Endothelial cell of umbilical vein (primary cell): ENCODE results near the gene DOCK7. TPM values are rescaled to one million over a fixed set of nuclear protein-coding genes. Genes with fewer than 3 reads are reported as not detected.

Source experiments
- Bru-seq: library from RNA; stranded (reverse); fragments of 400-500 nt; gene quantifications from one replicate; lab custom pipeline; 2021; lab: Mats Ljungman, UMichigan
- BruChase-seq, 2 experiments: library from RNA; stranded (reverse); fragments of 400-500 nt; gene quantifications; one replicate each; lab custom pipeline; 2021; lab: Mats Ljungman, UMichigan
- BruUV-seq: library from RNA; stranded (reverse); fragments of 400-500 nt; replicated peaks from 2 replicates; lab custom pipeline; 2021; lab: Mats Ljungman, UMichigan
- CTCF ChIA-PET: fragments of 300-600, 350-600 bp; sonication (Branson Sonifier 250); formaldehyde crosslinking; loops from one replicate; lab custom pipeline; 2021; ENCODE audit warnings: antibody characterized with exemption, inconsistent platforms; lab: Charles Lee
- POLR2A ChIA-PET: fragments of 300-600, 350-600 bp; sonication (Branson Sonifier 250); formaldehyde crosslinking; loops from one replicate; lab custom pipeline; 2021; ENCODE audit warnings: antibody characterized with exemption, inconsistent platforms; lab: Charles Lee
- DNase-seq: peaks from one replicate; pipeline ENCODE4 v3.0.0-alpha.2; 2011; ENCODE audit warnings: low read depth, low spot score
- FAIRE-seq: peaks from 2 replicates; lab custom pipeline; 2011; peaks lifted over from hg19 to GRCh38; lab: Jason Lieb, UNC
- H2AFZ ChIP-seq: 2 replicates; pipeline ENCODE4 v1.6.0; 2012; ENCODE audit warnings: low read depth, low read length, control low read depth, inconsistent platforms
- H3K27ac ChIP-seq: 2 replicates; pipeline ENCODE4 v1.5.1; 2011; ENCODE audit warnings: low read depth, mild to moderate bottlenecking, control low read depth, low read length, moderate library complexity; ENCODE audit not compliant: insufficient read depth
- H3K27me3 ChIP-seq, 2 experiments: 2 replicates each; pipeline versions ENCODE4 v1.6.0 to v1.6.1; 2011; ENCODE audit warnings: low read length in 2 of 2, mixed read lengths in 1 of 2; ENCODE audit not compliant: control insufficient read depth in 2 of 2, insufficient read depth in 2 of 2
- H3K36me3 ChIP-seq, 2 experiments: 2 replicates in 1 of 2; 3 replicates in 1 of 2; pipeline ENCODE4 v1.5.1; 2011; ENCODE audit warnings: low read length in 2 of 2, mild to moderate bottlenecking in 1 of 2, moderate library complexity in 1 of 2; ENCODE audit not compliant: control insufficient read depth in 2 of 2, insufficient read depth in 2 of 2; ENCODE audit errors: extremely low read depth in 1 of 2
- H3K4me1 ChIP-seq: 3 replicates; pipeline ENCODE4 v1.5.1; 2011; ENCODE audit warnings: mild to moderate bottlenecking, low read length; ENCODE audit not compliant: control insufficient read depth, insufficient read depth; ENCODE audit errors: extremely low read depth
- H3K4me2 ChIP-seq: 2 replicates; pipeline ENCODE4 v1.6.1; 2011; ENCODE audit warnings: low read length, control low read depth, mixed read lengths; ENCODE audit not compliant: insufficient read depth
- H3K4me3 ChIP-seq, 3 experiments: fragments of 200-600 bp in 1 of 3; sonication (generic), shearing (Covaris generic) in 1 of 3; replicated peaks in 1 of 3; 2 replicates each; pipeline ENCODE4 v1.5.1; 2011 to 2016; ENCODE audit warnings: control low read depth in 3 of 3, low read length in 3 of 3, mild to moderate bottlenecking in 2 of 3, inconsistent platforms in 1 of 3, low read depth in 1 of 3, moderate library complexity in 1 of 3; ENCODE audit not compliant: insufficient read depth in 1 of 3
- H3K79me2 ChIP-seq: 2 replicates; pipeline ENCODE4 v1.6.0; 2012; ENCODE audit warnings: low read length, inconsistent platforms; ENCODE audit not compliant: control insufficient read depth, insufficient read depth
- H3K9ac ChIP-seq: replicated peaks from 2 replicates; pipeline ENCODE3; 2011; ENCODE audit warnings: low read length, control low read depth; ENCODE audit not compliant: insufficient read depth; ENCODE audit errors: extremely low read depth
- H3K9me1 ChIP-seq: replicated peaks from 3 replicates; pipeline ENCODE4 v1.6.0; 2011; ENCODE audit warnings: mild to moderate bottlenecking, low read length; ENCODE audit not compliant: control insufficient read depth, insufficient read depth; ENCODE audit errors: extremely low read depth
- H3K9me3 ChIP-seq: replicated peaks from 2 replicates; pipeline ENCODE4 v1.5.1; 2012; ENCODE audit warnings: low read length, inconsistent platforms; ENCODE audit not compliant: control insufficient read depth, insufficient read depth
- H4K20me1 ChIP-seq: replicated peaks from 2 replicates; pipeline ENCODE3; 2011; ENCODE audit warnings: mild to moderate bottlenecking, low read length; ENCODE audit not compliant: control insufficient read depth, insufficient read depth; ENCODE audit errors: extremely low read depth
- MAX ChIP-seq: IDR thresholded peaks from 2 replicates; pipeline ENCODE4 v1.6.1; 2011; ENCODE audit not compliant: insufficient read depth, insufficient read length
- POLR2AphosphoS5 ChIP-seq: IDR thresholded peaks from 2 replicates; pipeline ENCODE4 v1.6.1; 2012; ENCODE audit warnings: low read depth, mild to moderate bottlenecking, control low read depth, low read length, moderate library complexity; ENCODE audit not compliant: insufficient read depth
- dilution Hi-C: fragments of 300-500 bp; cut with MboI; formaldehyde crosslinking; loops from one replicate; pipeline ENCODE4 v1.15.0; 2019; ENCODE audit warnings: low sequenced_read_pairs; ENCODE audit not compliant: extremely low pct_ligation_motif_present
- intact Hi-C: fragments of 100-400 bp; cut with micrococcal nuclease; formaldehyde crosslinking; loops from one replicate; pipeline ENCODE4 v1.10.0; 2022
- long read RNA-seq: library from polyadenylated mRNA; stranded (forward); transcript quantifications from one replicate; pipeline ENCODE4 v2.0.0, GENCODE V29; 2021
- polyA minus RNA-seq, 3 experiments: library from RNA; depleted of rRNA, polyadenylated mRNA; stranded (reverse); fragments of >200 nt; gene quantifications; 1 replicate in 1 of 3; 2 replicates in 2 of 3; pipeline ENCODE4 v1.2.3, GENCODE V29; 2011
- polyA plus RNA-seq, 4 experiments: library from polyadenylated mRNA; depleted of rRNA in 3 of 4; stranded (reverse) in 3 of 4; unstranded in 1 of 4; fragments of >200 nt; gene quantifications; 2 replicates each; pipeline versions ENCODE4 v1.2.1 to v1.2.3, GENCODE V29; 2011 to 2012; ENCODE audit warnings: missing spikeins in 1 of 4
- total RNA-seq: library from RNA; stranded (reverse); gene quantifications from 2 replicates; pipeline ENCODE4 v1.2.3, GENCODE V29; 2021

The DOCK7 gene
- total RNA-seq (31.9 and 38.8 TPM in 2 replicates), polyA plus RNA-seq (8.5 and 9.4 TPM in 2 replicates), polyA minus RNA-seq (77.4 and 90.9 TPM in 2 replicates), Bru-seq, nascent RNA (percentile 79 among the genes with signal in this experiment), BruChase-seq, experiment 1, labeled RNA remaining after a 6-hour chase (percentile 61 among the genes with signal in this experiment), BruChase-seq, experiment 2, labeled RNA remaining after a 2-hour chase (percentile 69 among the genes with signal in this experiment)
- 9.3 and 10.2 TPM in 2 replicates for polyA plus RNA-seq (2011; cell fraction: cytosol; rRNA removed)
- 24.6 and 27.4 TPM in 2 replicates for polyA plus RNA-seq (2011; cell fraction: nucleus; rRNA removed)
- polyA plus RNA-seq (2012), result 38.5 and 44.8 TPM in 2 replicates
- polyA minus RNA-seq (2011; cell fraction: cytosol; rRNA and poly(A)+ RNA removed), result 15.0 TPM
- polyA minus RNA-seq (2011; cell fraction: nucleus; rRNA and poly(A)+ RNA removed), result 101 and 158 TPM in 2 replicates
- long read RNA-seq, full-length matches to known transcripts, result 20 of 28 reads
- long read RNA-seq, partial matches to known transcripts, result 2 of 28 reads
- long read RNA-seq, other reads (novel, unspliced or antisense), result 6 of 28 reads

- Histone ChIP-seq H3K27ac (peak within 1 kb of the TSS; percentile 93), H3K79me2 (peaks cover 40% of the 10 kb centered on the region), H3K9ac (peak within 1 kb of the TSS; percentile 92), H4K20me1 (no peaks in the 10 kb centered on the region), H3K4me3 (peak within 1 kb of the TSS; percentile 74 to 90 (median 84)), H3K27me3 (no peaks in the 10 kb centered on the region), H2AFZ (peak within 1 kb of the TSS; percentile 99), H3K9me3 (no peaks in the 10 kb centered on the region), H3K4me2 (peak within 1 kb of the TSS; percentile 93), H3K4me1 (peaks cover 30% of the 10 kb centered on the region), H3K9me1 (no peaks in the 10 kb centered on the region), H3K36me3 (no peaks in the 10 kb centered on the region)
- ChIA-PET POLR2A (no interaction called here), CTCF (interaction anchor here (1.4 to 2.3 kb wide), 2 partner anchors 36 to 58 kb away, joined by 4 to 8 read pairs; no protein-coding TSS in a partner anchor)
- FAIRE-seq, result peak; percentile 53
- DNase-seq, result peak; percentile 73
- dilution Hi-C loops, result no loop called here
- TF ChIP-seq MAX (no peak), POLR2AphosphoS5 (peak; percentile 62)
- intact Hi-C loops, result loop anchor here (1.0 to 2.0 kb wide), 3 partner anchors 33 to 157 kb away; no protein-coding TSS in a partner anchor
- no TSS peak for BruUV-seq
Measured at GRCh38 chr1:62687903-62688686, at the start of gene DOCK7. DOCK7 (minus strand) TSS chr1:62688386; CDS start chr1:62688264, 122 bp downstream.
